ENCODE data around the gene EFEMP2. TPM values are rescaled to one million over a fixed set of nuclear protein-coding genes. Genes with fewer than 3 reads are reported as not detected.
A peak's percentile ranks its signal among the peaks of the same experiment; 100 is the strongest.

The EFEMP2 gene
- polyA plus RNA-seq, 1 donor (not counting 4 experiments of a cell fraction or from before 2014, with no cell fraction given): 4.8 TPM

DNA sequence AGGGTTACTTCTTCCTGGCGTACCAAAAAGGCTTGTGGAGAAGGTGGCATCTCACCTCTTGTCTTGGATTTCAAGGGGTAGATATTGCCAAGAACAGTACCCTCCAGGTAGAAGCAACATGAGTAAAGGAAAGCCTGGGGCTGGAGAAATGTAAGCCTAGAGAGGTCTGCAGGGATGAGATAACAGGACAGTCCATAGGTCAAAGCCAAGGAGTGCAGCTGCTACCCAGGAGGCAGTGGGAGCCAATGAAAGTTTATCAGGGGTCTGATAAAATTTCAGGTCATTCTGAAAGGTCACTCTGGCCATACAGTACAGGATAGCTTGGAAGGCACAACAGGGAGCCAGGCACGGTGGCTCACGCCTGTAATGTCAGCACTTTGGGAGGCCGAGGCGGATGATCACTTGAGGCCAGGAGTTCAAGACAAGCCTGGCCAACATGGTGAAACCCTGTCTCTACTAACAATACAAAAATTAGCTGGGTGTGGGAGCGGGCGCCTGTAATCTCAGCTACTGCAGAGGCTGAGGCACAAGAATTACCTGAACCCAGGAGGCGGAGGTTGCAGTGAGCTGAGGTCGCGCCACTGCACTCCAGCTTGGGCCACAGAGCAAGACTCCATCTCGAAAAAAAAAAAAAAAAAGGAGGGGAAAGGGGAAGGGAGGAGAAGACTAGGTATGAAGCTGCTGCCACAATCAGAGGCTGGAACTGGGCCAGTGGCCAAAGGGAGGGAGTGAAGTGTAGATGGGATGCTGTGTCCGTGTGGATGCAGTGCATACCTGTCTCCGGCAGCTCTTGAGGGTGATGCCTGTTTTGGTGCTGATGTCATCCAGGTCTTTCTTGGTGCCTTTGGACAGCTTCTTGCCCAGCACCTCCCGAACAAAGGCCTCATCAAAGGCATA, 14.5 kb upstream of the EFEMP2 start:
- Histone ChIP-seq H3K9ac (ENCODE audit: control insufficient read depth, extremely low read depth, insufficient read depth, low read length) (peak overlapping the region; percentile 67), H3K27me3 (ENCODE audit: control insufficient read depth, extremely low read depth, insufficient read depth, low read length) (no peaks in the 10 kb centered on the region), H3K27ac (ENCODE audit: control insufficient read depth, insufficient read depth, low read length) (peak overlapping the region; percentile 64), H3K36me3 (ENCODE audit: control insufficient read depth in 2 of 2, extremely low read depth in 1 of 2, insufficient read depth in 2 of 2, low read length in 2 of 2) (peaks cover 31 to 50% of the 10 kb centered on the region in 2 experiments), H3K4me3 (ENCODE audit: control insufficient read depth in 2 of 3, extremely low read depth in 1 of 3, insufficient read depth in 2 of 3, low read depth in 1 of 3, low read length in 3 of 3) (peak overlapping the region; percentile 60 to 91 (median 89)), H3K4me1 (ENCODE audit: control insufficient read depth, extremely low read depth, insufficient read depth, low read length) (peaks cover 28% of the 10 kb centered on the region), H4K20me1 (ENCODE audit: control insufficient read depth, extremely low read depth, insufficient read depth, low read length) (peaks cover 4% of the 10 kb centered on the region), H2AFZ (ENCODE audit: control insufficient read depth, low read length) (no peak overlapping the region), H3K79me2 (ENCODE audit: control insufficient read depth, insufficient read depth, low read length) (peaks cover 17% of the 10 kb centered on the region), H3K9me1 (ENCODE audit: control insufficient read depth, extremely low read depth, insufficient read depth, low read length) (no peaks in the 10 kb centered on the region), H3K9me3 (ENCODE audit: control insufficient read depth, low read depth, low read length) (no peaks in the 10 kb centered on the region), H3K4me2 (ENCODE audit: control insufficient read depth, extremely low read depth, insufficient read depth, low read depth, low read length) (peak overlapping the region; percentile 92)
- no peak for DNase-seq (ENCODE audit: low read depth, low spot score)
- TF ChIP-seq CTCF (optimal IDR thresholded peaks at IDR 0.05 in 1 of 3, IDR thresholded peaks at IDR 0.05 in 1 of 3, conservative IDR thresholded peaks at IDR 0.05 in 1 of 3; ENCODE audit: extremely low read depth in 1 of 3, insufficient read depth in 2 of 3, low read length in 3 of 3): no peak
- TF ChIP-seq EZH2 (IDR thresholded peaks at IDR 0.05; ENCODE audit: low read length): no peak
- FAIRE-seq: no peak
- dilution Hi-C loops (cut with MboI; ENCODE audit: extremely low pct_ligation_motif_present, low sequenced_read_pairs): no loop called here

GRCh38 chr11:65885808-65886536, 13.4 kb upstream of the EFEMP2 start:
- Histone ChIP-seq H3K9ac (ENCODE audit: control insufficient read depth, extremely low read depth, insufficient read depth, low read length) (no peak overlapping the region), H3K36me3 (ENCODE audit: control insufficient read depth in 2 of 2, extremely low read depth in 1 of 2, insufficient read depth in 2 of 2, low read length in 2 of 2) (peaks cover 31 to 46% of the 10 kb centered on the region in 2 experiments), H3K27me3 (ENCODE audit: control insufficient read depth, extremely low read depth, insufficient read depth, low read length) (no peaks in the 10 kb centered on the region), H3K79me2 (ENCODE audit: control insufficient read depth, insufficient read depth, low read length) (peaks cover 17% of the 10 kb centered on the region), H3K27ac (ENCODE audit: control insufficient read depth, insufficient read depth, low read length) (no peak overlapping the region), H3K4me3 (ENCODE audit: control insufficient read depth in 2 of 3, extremely low read depth in 1 of 3, insufficient read depth in 2 of 3, low read depth in 1 of 3, low read length in 3 of 3) (no peak overlapping the region), H3K4me1 (ENCODE audit: control insufficient read depth, extremely low read depth, insufficient read depth, low read length) (peaks cover 25% of the 10 kb centered on the region), H3K9me1 (ENCODE audit: control insufficient read depth, extremely low read depth, insufficient read depth, low read length) (no peaks in the 10 kb centered on the region), H3K4me2 (ENCODE audit: control insufficient read depth, extremely low read depth, insufficient read depth, low read depth, low read length) (no peak overlapping the region), H3K9me3 (ENCODE audit: control insufficient read depth, low read depth, low read length) (no peaks in the 10 kb centered on the region), H4K20me1 (ENCODE audit: control insufficient read depth, extremely low read depth, insufficient read depth, low read length) (no peaks in the 10 kb centered on the region), H2AFZ (ENCODE audit: control insufficient read depth, low read length) (no peak overlapping the region)
- DNase-seq (ENCODE audit: low read depth, low spot score) (no peak), FAIRE-seq (no peak)
- TF ChIP-seq CTCF (optimal IDR thresholded peaks at IDR 0.05 in 1 of 3, IDR thresholded peaks at IDR 0.05 in 1 of 3, conservative IDR thresholded peaks at IDR 0.05 in 1 of 3; ENCODE audit: extremely low read depth in 1 of 3, insufficient read depth in 2 of 3, low read length in 3 of 3): no peak
- no peak for TF ChIP-seq EZH2 (IDR thresholded peaks at IDR 0.05; ENCODE audit: low read length)
- dilution Hi-C loops (cut with MboI; ENCODE audit: extremely low pct_ligation_motif_present, low sequenced_read_pairs): no loop called here

Data from keratinocyte (primary cell).